Left ventricle myocardium inferior (tissue), 1 donor: ENCODE measurements around the gene CACFD1. TPM values are rescaled to one million over a fixed set of nuclear protein-coding genes. Genes with fewer than 3 reads are reported as not detected.
A peak's percentile ranks its signal among the peaks of the same experiment; 100 is the strongest.

ENCODE experiments used
- DNase-seq: peaks from one replicate; pipeline ENCODE4 v3.0.0-alpha.2; 2020
- H3K27ac ChIP-seq: fragments of 200-600 bp; replicated peaks from 2 replicates; pipeline ENCODE4 v1.8.0; 2021
- H3K27me3 ChIP-seq: fragments of 200-600 bp; 2 replicates; pipeline ENCODE4 v1.8.0; 2021; ENCODE audit warnings: low read depth
- H3K36me3 ChIP-seq: fragments of 200-600 bp; 2 replicates; pipeline ENCODE4 v1.8.0; 2021
- H3K4me1 ChIP-seq: fragments of 200-600 bp; 2 replicates; pipeline ENCODE4 v1.8.0; 2021
- H3K4me3 ChIP-seq: fragments of 200-600 bp; 2 replicates; pipeline ENCODE4 v1.8.0; 2021; ENCODE audit warnings: mild to moderate bottlenecking, moderate library complexity
- H3K9me3 ChIP-seq: fragments of 200-600 bp; replicated peaks from 2 replicates; pipeline ENCODE4 v1.8.0; 2021
- intact Hi-C: fragments of 100-400 bp; cut with micrococcal nuclease; formaldehyde crosslinking; loops from one replicate; pipeline ENCODE4 v1.11.0; 2022
- total RNA-seq: library from RNA; stranded (reverse); fragmentation: NEBNext Ultra II Directional; extraction: Animal tissue kit (Norgen Biotek cat#: 25700); gene quantifications from one replicate; pipeline ENCODE4 v1.2.1, GENCODE V29; 2021
- TF ChIP-seq, protein P1 (sequence below): fragments of 200-600 bp; IDR thresholded peaks from 2 replicates; pipeline ENCODE4 v1.8.0; 2021; ENCODE audit warnings: antibody characterized with exemption, mild to moderate bottlenecking, borderline replicate concordance
- donor health status: DM: no; HTN: yes; CAD: no; lungs with severe emphysema.

The CACFD1 gene
- total RNA-seq, 1 donor from 2014 or later = 11.5 TPM

DNA sequence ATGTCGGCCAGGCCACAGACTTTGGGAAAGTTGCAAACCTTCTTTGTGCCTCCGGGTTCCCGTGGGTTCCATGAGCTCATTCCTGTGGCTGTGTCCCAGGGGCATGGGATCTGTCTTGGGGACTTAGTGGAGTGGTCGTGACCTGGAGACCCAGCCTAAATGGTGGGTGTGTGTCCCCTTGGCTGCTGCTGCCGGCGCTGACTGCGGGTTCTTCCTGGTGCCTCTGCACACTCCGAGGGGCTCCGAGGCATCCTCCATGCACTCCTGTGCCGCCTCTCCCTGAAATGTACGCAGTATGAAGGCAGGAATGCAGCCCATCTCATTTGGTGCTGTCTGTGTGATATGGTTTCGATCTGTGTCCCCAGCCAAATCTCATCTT lies 40.1 kb downstream of the CACFD1 start:
- H3K36me3 ChIP-seq = no peaks in the 10 kb centered on the region
- DNase-seq = no peak
- TF ChIP-seq, protein P1, sequence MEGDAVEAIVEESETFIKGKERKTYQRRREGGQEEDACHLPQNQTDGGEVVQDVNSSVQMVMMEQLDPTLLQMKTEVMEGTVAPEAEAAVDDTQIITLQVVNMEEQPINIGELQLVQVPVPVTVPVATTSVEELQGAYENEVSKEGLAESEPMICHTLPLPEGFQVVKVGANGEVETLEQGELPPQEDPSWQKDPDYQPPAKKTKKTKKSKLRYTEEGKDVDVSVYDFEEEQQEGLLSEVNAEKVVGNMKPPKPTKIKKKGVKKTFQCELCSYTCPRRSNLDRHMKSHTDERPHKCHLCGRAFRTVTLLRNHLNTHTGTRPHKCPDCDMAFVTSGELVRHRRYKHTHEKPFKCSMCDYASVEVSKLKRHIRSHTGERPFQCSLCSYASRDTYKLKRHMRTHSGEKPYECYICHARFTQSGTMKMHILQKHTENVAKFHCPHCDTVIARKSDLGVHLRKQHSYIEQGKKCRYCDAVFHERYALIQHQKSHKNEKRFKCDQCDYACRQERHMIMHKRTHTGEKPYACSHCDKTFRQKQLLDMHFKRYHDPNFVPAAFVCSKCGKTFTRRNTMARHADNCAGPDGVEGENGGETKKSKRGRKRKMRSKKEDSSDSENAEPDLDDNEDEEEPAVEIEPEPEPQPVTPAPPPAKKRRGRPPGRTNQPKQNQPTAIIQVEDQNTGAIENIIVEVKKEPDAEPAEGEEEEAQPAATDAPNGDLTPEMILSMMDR = no peak
- peaks cover 16% of the 10 kb centered on the region for H3K4me1 ChIP-seq
- H3K27me3 ChIP-seq = peaks cover 23% of the 10 kb centered on the region
- peaks cover 26% of the 10 kb centered on the region for H3K9me3 ChIP-seq
- intact Hi-C loops = no loop called here
- no peak overlapping the region for H3K4me3 ChIP-seq
- peak overlapping the region; percentile 5 for H3K27ac ChIP-seq

DNA sequence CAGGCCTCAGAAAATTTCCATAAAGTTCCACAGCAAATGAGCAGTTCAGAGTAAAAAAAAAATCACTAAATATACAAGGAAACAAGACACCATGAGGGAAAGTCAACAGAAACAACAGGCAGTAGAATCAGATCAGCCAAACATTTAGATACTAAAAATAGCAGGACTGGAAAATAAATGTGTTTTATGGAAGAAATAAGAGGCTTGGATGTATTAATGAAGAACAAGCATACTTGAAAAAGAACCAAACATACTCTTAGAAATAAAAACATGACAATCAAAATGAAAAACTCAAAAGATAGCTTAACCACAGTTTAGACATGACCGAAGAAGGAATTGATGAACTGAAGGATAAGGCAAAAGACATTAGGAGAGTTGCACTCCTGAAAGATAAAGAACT lies 42.3 kb downstream of the CACFD1 start:
- H3K36me3 ChIP-seq = no peaks in the 10 kb centered on the region
- H3K4me1 ChIP-seq = peaks cover 35% of the 10 kb centered on the region
- H3K27ac ChIP-seq = no peak overlapping the region
- H3K4me3 ChIP-seq = no peak overlapping the region
- TF ChIP-seq, protein P1 = no peak
- no peak for DNase-seq
- H3K27me3 ChIP-seq = peaks cover 21% of the 10 kb centered on the region
- H3K9me3 ChIP-seq = peaks cover 26% of the 10 kb centered on the region
- intact Hi-C loops = no loop called here

DNA sequence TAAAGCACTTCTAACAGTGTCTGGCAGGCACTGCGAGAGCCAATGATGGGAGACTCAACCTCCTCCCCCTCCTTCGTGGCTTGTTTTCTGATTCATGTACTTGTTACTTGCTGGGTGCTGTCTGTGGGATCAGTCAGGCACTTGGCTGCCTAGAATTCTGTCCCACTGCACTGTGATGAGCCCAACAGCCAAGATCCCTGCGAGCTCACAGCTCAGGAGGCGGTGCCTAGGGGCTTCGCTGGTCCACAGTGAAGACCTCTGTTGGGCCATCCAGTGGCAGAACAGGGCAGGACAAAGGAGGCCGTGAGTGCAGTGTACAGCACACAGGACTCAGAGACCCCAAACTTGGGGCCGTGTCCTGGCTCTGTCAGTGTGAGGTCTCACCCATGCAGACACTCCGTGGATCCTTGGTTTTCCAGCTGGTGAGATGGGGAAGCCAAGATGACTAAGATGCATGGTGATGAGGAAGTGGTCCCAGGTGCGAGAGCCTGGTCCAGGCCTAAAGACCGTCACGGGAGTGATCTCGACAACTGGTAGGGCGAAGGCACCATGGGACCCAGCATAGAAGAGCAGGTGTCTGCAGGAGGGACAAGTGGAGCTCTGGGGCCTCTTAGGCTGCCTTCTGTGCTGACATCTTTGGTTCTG lies 45.5 kb downstream of the CACFD1 start:
- H3K27ac ChIP-seq = peak overlapping the region; percentile 66

DNA sequence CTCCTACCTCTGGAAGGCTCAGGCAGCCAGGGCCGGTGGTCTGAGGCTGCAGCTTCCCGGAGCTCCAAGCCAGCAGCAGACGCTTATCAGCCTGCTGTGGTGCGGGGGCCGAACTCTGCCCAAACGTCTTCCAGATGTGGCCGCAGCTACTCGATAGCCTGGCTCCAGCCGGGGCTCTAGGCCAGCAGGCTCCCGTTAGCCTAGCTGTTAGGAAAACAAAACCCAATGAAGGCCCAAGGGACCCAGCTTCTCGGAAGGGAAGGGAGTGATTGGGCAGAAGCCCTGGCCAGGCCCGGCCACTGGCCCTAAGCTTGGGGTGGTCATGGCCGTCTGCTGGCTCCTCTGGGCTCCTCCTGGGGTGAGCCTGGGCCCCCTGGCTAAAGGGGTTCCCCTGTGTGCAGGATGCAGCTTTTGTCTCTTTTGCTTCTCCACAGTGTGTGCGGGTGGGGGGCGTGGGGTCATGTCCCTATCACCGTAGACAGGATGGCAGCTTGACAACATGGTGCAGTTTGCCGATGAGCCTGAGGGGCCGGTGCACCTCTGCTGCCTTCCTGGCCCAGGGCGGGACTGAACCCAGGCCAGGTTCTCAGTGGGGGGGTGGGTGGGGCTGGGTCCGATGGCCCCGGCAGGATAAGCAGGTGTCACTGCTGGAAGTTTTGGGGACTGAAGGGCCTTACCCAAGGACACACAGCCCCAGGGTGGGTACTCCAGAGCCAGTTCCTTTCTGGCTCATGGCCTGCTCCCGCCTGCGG lies 46.3 kb downstream of the CACFD1 start:
- intact Hi-C loops = no loop called here
- Histone ChIP-seq H3K27me3 (peaks cover 22% of the 10 kb centered on the region), H3K36me3 (no peaks in the 10 kb centered on the region), H3K9me3 (peaks cover 23% of the 10 kb centered on the region), H3K4me1 (peaks cover 33% of the 10 kb centered on the region), H3K4me3 (no peak overlapping the region), H3K27ac (peak overlapping the region; percentile 66)
- TF ChIP-seq, protein P1 = no peak
- DNase-seq = peak; percentile 84

More for the DNA sequence above, 45.5 kb downstream of the CACFD1 start:
- TF ChIP-seq, protein P1 = no peak
- H3K27me3 ChIP-seq = peaks cover 22% of the 10 kb centered on the region
- no peak overlapping the region for H3K4me3 ChIP-seq
- peaks cover 33% of the 10 kb centered on the region for H3K4me1 ChIP-seq
- peaks cover 26% of the 10 kb centered on the region for H3K9me3 ChIP-seq
- no peak for DNase-seq
- no peaks in the 10 kb centered on the region for H3K36me3 ChIP-seq
- intact Hi-C loops = no loop called here

DNA sequence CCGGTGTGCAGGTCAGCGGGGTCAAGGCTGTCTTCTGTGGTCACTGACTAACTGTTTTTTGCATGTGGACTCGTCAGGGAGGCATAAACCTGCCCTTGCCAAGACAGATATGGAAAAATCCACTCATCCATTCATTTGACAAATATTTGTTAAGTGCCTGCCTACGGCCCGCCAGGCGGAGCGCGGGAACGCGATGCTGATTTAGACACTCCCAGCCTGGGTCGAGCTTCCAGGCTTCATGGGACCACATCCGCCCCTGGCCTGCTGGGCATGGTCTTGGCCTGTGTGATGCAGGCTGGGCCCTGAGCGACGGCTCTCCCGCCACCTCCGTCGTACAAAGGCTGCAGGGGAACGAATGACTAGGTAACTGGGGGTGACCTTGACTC lies 46.9 kb downstream of the CACFD1 start:
- Histone ChIP-seq H3K4me3 (no peak overlapping the region), H3K36me3 (no peaks in the 10 kb centered on the region), H3K27ac (peak overlapping the region; percentile 66), H3K9me3 (peaks cover 17% of the 10 kb centered on the region), H3K27me3 (peaks cover 22% of the 10 kb centered on the region), H3K4me1 (peaks cover 33% of the 10 kb centered on the region)
- peak; percentile 65 for DNase-seq
- TF ChIP-seq, protein P1 = no peak
- intact Hi-C loops = no loop called here
